ENCODE data around the gene BANP. TPM values are rescaled to one million over a fixed set of nuclear protein-coding genes. Genes with fewer than 3 reads are reported as not detected.
A peak's percentile ranks its signal among the peaks of the same experiment; 100 is the strongest.
"Not testable (repeated sequence)": the region's sequence is repeated elsewhere in the genome, so short reads cannot be mapped to it uniquely, and the experiment has no call there.

BANP gene
- total RNA-seq, 1 donor from 2014 or later, result 12.6 TPM

- intact Hi-C loops (cut with DNase I), result no loop called here
- no peak for ATAC-seq (ENCODE audit: poor library complexity)
- peak; percentile 43 for DNase-seq
These were observed 8.3 kb downstream of the BANP start for GRCh38 chr16:87959391-87959990.

GRCh38 chr16:87960296-87960695 is 9.1 kb downstream of the BANP start:
- intact Hi-C loops (cut with DNase I), result no loop called here
- DNase-seq (no peak), ATAC-seq (ENCODE audit: poor library complexity) (no peak)

GRCh38 chr16:87960852-87961251 is 9.6 kb downstream of the BANP start:
- DNase-seq, result no peak
- no peak for ATAC-seq (ENCODE audit: poor library complexity)
- intact Hi-C loops (cut with DNase I), result no loop called here

- ATAC-seq (ENCODE audit: poor library complexity) (no peak), DNase-seq (no peak)
- intact Hi-C loops (cut with DNase I), result no loop called here
These were observed 10.4 kb downstream of the BANP start for GRCh38 chr16:87961623-87962022.

GRCh38 chr16:87963400-87963799 is 12.2 kb downstream of the BANP start:
- ATAC-seq (ENCODE audit: poor library complexity), result no peak

GRCh38 chr16:87964049-87964659 is 12.9 kb downstream of the BANP start:
- intact Hi-C loops (cut with DNase I), result no loop called here
- ATAC-seq (ENCODE audit: poor library complexity) (no peak), DNase-seq (no peak)

More at GRCh38 chr16:87963400-87963799, 12.2 kb downstream of the BANP start:
- DNase-seq, result no peak
- intact Hi-C loops (cut with DNase I), result no loop called here

GRCh38 chr16:87965417-87965816 is 14.2 kb downstream of the BANP start:
- ATAC-seq (ENCODE audit: poor library complexity) (no peak), DNase-seq (no peak)
- intact Hi-C loops (cut with DNase I), result no loop called here

- intact Hi-C loops (cut with DNase I), result no loop called here
- DNase-seq (no peak), ATAC-seq (ENCODE audit: poor library complexity) (peak; percentile 60)
These were observed 14.9 kb downstream of the BANP start for GRCh38 chr16:87966064-87966645.

- intact Hi-C loops (cut with DNase I), result no loop called here
- DNase-seq (peak; percentile 63), ATAC-seq (ENCODE audit: poor library complexity) (peak; percentile 40)
These were observed 15.5 kb downstream of the BANP start for GRCh38 chr16:87966685-87967185.

- DNase-seq, result no peak
- intact Hi-C loops (cut with DNase I), result no loop called here
- ATAC-seq (ENCODE audit: poor library complexity), result no peak
These were observed 17.3 kb downstream of the BANP start for GRCh38 chr16:87968541-87968940.

- ATAC-seq (ENCODE audit: poor library complexity), result no peak
- DNase-seq, result no peak
- intact Hi-C loops (cut with DNase I), result no loop called here
These were observed 19.0 kb downstream of the BANP start for GRCh38 chr16:87970186-87970585.

- DNase-seq, result no peak
- no peak for ATAC-seq (ENCODE audit: poor library complexity)
- intact Hi-C loops (cut with DNase I), result no loop called here
These were observed 20.7 kb downstream of the BANP start for GRCh38 chr16:87971933-87972332.

- intact Hi-C loops (cut with DNase I), result no loop called here
- DNase-seq (no peak), ATAC-seq (ENCODE audit: poor library complexity) (no peak)
These were observed 22.5 kb downstream of the BANP start for GRCh38 chr16:87973717-87974116.

GRCh38 chr16:87974178-87974577 is 22.9 kb downstream of the BANP start:
- no peak for DNase-seq
- ATAC-seq (ENCODE audit: poor library complexity), result no peak
- intact Hi-C loops (cut with DNase I), result no loop called here

- intact Hi-C loops (cut with DNase I), result no loop called here
- ATAC-seq (ENCODE audit: poor library complexity), result no peak
- DNase-seq, result no peak
These were observed 25.4 kb downstream of the BANP start for GRCh38 chr16:87976665-87977064.

- intact Hi-C loops (cut with DNase I), result no loop called here
- no peak for DNase-seq
- no peak for ATAC-seq (ENCODE audit: poor library complexity)
These were observed 26.9 kb downstream of the BANP start for GRCh38 chr16:87978127-87978526.

- ATAC-seq (ENCODE audit: poor library complexity) (peak; percentile 87), DNase-seq (no peak)
- intact Hi-C loops (cut with DNase I), result no loop called here
These were observed 28.1 kb downstream of the BANP start for GRCh38 chr16:87979352-87979751.

GRCh38 chr16:87979911-87980630 is 28.8 kb downstream of the BANP start:
- DNase-seq; intact Hi-C loops (cut with DNase I); ATAC-seq (ENCODE audit: poor library complexity): not testable (repeated sequence)

GRCh38 chr16:87981376-87981775 is 30.1 kb downstream of the BANP start:
- intact Hi-C loops (cut with DNase I); ATAC-seq (ENCODE audit: poor library complexity); DNase-seq: not testable (repeated sequence)

Measured in Right ventricle myocardium superior (tissue), 1 donor.